ENCODE results near the gene CENPP. TPM values are rescaled to one million over a fixed set of nuclear protein-coding genes. Genes with fewer than 3 reads are reported as not detected.

The CENPP gene
- total RNA-seq, 4 donors from 2014 or later = 0.37 to 7.1 (median 3.2) TPM

- no peaks in the 10 kb centered on the region for H3K9me3 ChIP-seq
- H3K4me1 ChIP-seq = peaks cover 11 to 41% (median 30%) of the 10 kb centered on the region in 4 donors
- no peak overlapping the region for H3K4me3 ChIP-seq
- intact Hi-C loops (cut with DNase I; ENCODE audit: low total_unique reads) (no loop called here), in situ Hi-C loops (cut with MboI; ENCODE audit: low pct_ligation_motif_present in 1 of 4, low pct_unique_long_range_greater_than_20kb in 1 of 4, low sequenced_read_pairs in 3 of 4) (no loop called here)
- H3K27ac ChIP-seq = no peak overlapping the region
- no peaks in the 10 kb centered on the region for H3K36me3 ChIP-seq
- TF ChIP-seq EP300 (IDR thresholded peaks at IDR 0.05; ENCODE audit: low read depth) (no peak), POLR2AphosphoS5 (IDR thresholded peaks at IDR 0.05) (no peak), CTCF (IDR thresholded peaks at IDR 0.05) (no peak), POLR2A (IDR thresholded peaks at IDR 0.05) (no peak)
- DNase-seq = no peak
- no peaks in the 10 kb centered on the region for H3K27me3 ChIP-seq
Measured at GRCh38 chr9:92510747-92511146, 185.0 kb downstream of the CENPP start.

- DNase-seq = no peak
- H3K27ac ChIP-seq = peak overlapping the region in 2 of 4 donors; percentile 23 to 43
- H3K36me3 ChIP-seq = no peaks in the 10 kb centered on the region
- H3K9me3 ChIP-seq = no peaks in the 10 kb centered on the region
- WGBS, 2 donors (ENCODE audit: low coverage in 1 of 2) = 50 to 51% methylated on average over 3 of the region's 3 CpGs
- H3K27me3 ChIP-seq = no peaks in the 10 kb centered on the region
- no peak for TF ChIP-seq CTCF (IDR thresholded peaks at IDR 0.05)
- TF ChIP-seq EP300 (IDR thresholded peaks at IDR 0.05; ENCODE audit: low read depth) = no peak
- no peak for TF ChIP-seq POLR2A (IDR thresholded peaks at IDR 0.05)
- no peak for TF ChIP-seq POLR2AphosphoS5 (IDR thresholded peaks at IDR 0.05)
- H3K4me1 ChIP-seq = peaks cover 4 to 26% (median 20%) of the 10 kb centered on the region in 4 donors
- intact Hi-C loops (cut with DNase I; ENCODE audit: low total_unique reads) (no loop called here), in situ Hi-C loops (cut with MboI; ENCODE audit: low pct_ligation_motif_present in 1 of 4, low pct_unique_long_range_greater_than_20kb in 1 of 4, low sequenced_read_pairs in 3 of 4) (no loop called here)
- H3K4me3 ChIP-seq = no peak overlapping the region
Measured at GRCh38 chr9:92512622-92513021, 186.9 kb downstream of the CENPP start.

GRCh38 chr9:92513349-92513748 is 187.6 kb downstream of the CENPP start:
- Histone ChIP-seq H3K27me3 (no peaks in the 10 kb centered on the region), H3K27ac (no peak overlapping the region), H3K4me1 (peaks cover 1 to 19% (median 13%) of the 10 kb centered on the region in 4 donors), H3K4me3 (no peak overlapping the region), H3K9me3 (no peaks in the 10 kb centered on the region), H3K36me3 (no peaks in the 10 kb centered on the region)
- in situ Hi-C loops (cut with MboI; ENCODE audit: low pct_ligation_motif_present in 1 of 4, low pct_unique_long_range_greater_than_20kb in 1 of 4, low sequenced_read_pairs in 3 of 4) (no loop called here), intact Hi-C loops (cut with DNase I; ENCODE audit: low total_unique reads) (no loop called here)
- WGBS, 2 donors (ENCODE audit: low coverage in 1 of 2) = 72% methylated on average over 3 of the region's 3 CpGs; no CpG with 5 or more reads in 1 of the 2 donors
- DNase-seq = no peak
- TF ChIP-seq POLR2A (IDR thresholded peaks at IDR 0.05) = no peak
- no peak for TF ChIP-seq CTCF (IDR thresholded peaks at IDR 0.05)
- no peak for TF ChIP-seq POLR2AphosphoS5 (IDR thresholded peaks at IDR 0.05)
- TF ChIP-seq EP300 (IDR thresholded peaks at IDR 0.05; ENCODE audit: low read depth) = no peak

GRCh38 chr9:92514635-92515034 is 188.9 kb downstream of the CENPP start:
- intact Hi-C loops (cut with DNase I; ENCODE audit: low total_unique reads) = no loop called here
- WGBS, 2 donors (ENCODE audit: low coverage in 1 of 2) = 88 to 95% methylated on average over 3 to 10 of the region's 10 CpGs
- in situ Hi-C loops (cut with MboI; ENCODE audit: low pct_ligation_motif_present in 1 of 4, low pct_unique_long_range_greater_than_20kb in 1 of 4, low sequenced_read_pairs in 3 of 4) = no loop called here
- H3K36me3 ChIP-seq = no peaks in the 10 kb centered on the region
- H3K27me3 ChIP-seq = no peaks in the 10 kb centered on the region
- TF ChIP-seq POLR2AphosphoS5 (IDR thresholded peaks at IDR 0.05) = no peak
- no peak for TF ChIP-seq EP300 (IDR thresholded peaks at IDR 0.05; ENCODE audit: low read depth)
- TF ChIP-seq CTCF (IDR thresholded peaks at IDR 0.05) = no peak
- no peak for TF ChIP-seq POLR2A (IDR thresholded peaks at IDR 0.05)
- no peak for DNase-seq
- H3K4me1 ChIP-seq = peaks cover 0 to 18% (median 13%) of the 10 kb centered on the region in 4 donors
- H3K9me3 ChIP-seq = no peaks in the 10 kb centered on the region
- H3K4me3 ChIP-seq = no peak overlapping the region
- H3K27ac ChIP-seq = no peak overlapping the region

Measured in transverse colon (tissue), 4 donors.